Common myeloid progenitor, CD34-positive (primary cell): ENCODE measurements around the gene ZFHX3.

ENCODE experiments used
- CTCF ChIA-PET: fragments of 350-600 bp; sonication (Branson Sonifier 250); formaldehyde crosslinking; loops from one replicate; lab custom pipeline; 2021; ENCODE audit warnings: antibody characterized with exemption; lab: Charles Lee
- POLR2A ChIA-PET: fragments of 350-600 bp; sonication (Branson Sonifier 250); formaldehyde crosslinking; loops from one replicate; lab custom pipeline; 2021; ENCODE audit warnings: antibody characterized with exemption; lab: Charles Lee
- DNase-seq, 3 donors: peaks; one replicate each; pipeline versions ENCODE4 v3.0.0 to v3.0.0-alpha.2; 2013
- H3K27ac ChIP-seq, 2 experiments: 1 replicate in 1 of 2; 2 replicates in 1 of 2; pipeline ENCODE4 v1.7.0; 2013; ENCODE audit warnings: inconsistent platforms in 2 of 2, low read length in 2 of 2, mild to moderate bottlenecking in 2 of 2, low read depth in 1 of 2, moderate library complexity in 1 of 2; ENCODE audit not compliant: severe bottlenecking in 2 of 2, insufficient read depth in 1 of 2, poor library complexity in 1 of 2
- H3K27me3 ChIP-seq, 5 experiments: replicated peaks in 2 of 5; 1 replicate in 3 of 5; 2 replicates in 2 of 5; pipeline versions ENCODE4 v1.6.1 to v1.7.0; 2013; ENCODE audit warnings: low read length in 4 of 5, mild to moderate bottlenecking in 2 of 5, moderate library complexity in 2 of 5, inconsistent platforms in 1 of 5; ENCODE audit not compliant: insufficient read depth in 5 of 5, control insufficient read depth in 4 of 5
- H3K36me3 ChIP-seq, 4 experiments: 1 replicate in 2 of 4; 2 replicates in 2 of 4; pipeline versions ENCODE4 v1.6.1 to v1.7.0; 2013; ENCODE audit warnings: low read length in 3 of 4, control low read depth in 1 of 4, mild to moderate bottlenecking in 1 of 4; ENCODE audit not compliant: control insufficient read depth in 4 of 4, insufficient read depth in 4 of 4
- H3K4me1 ChIP-seq, 4 experiments: 1 replicate in 3 of 4; 2 replicates in 1 of 4; pipeline versions ENCODE4 v1.6.1 to v1.7.1; 2013; ENCODE audit warnings: low read length in 3 of 4, mild to moderate bottlenecking in 3 of 4, control low read depth in 1 of 4, inconsistent platforms in 1 of 4, moderate library complexity in 1 of 4; ENCODE audit not compliant: control insufficient read depth in 4 of 4, insufficient read depth in 4 of 4; ENCODE audit errors: control extremely low read depth in 1 of 4
- H3K4me3 ChIP-seq, 7 experiments: 1 replicate in 4 of 7; 2 replicates in 3 of 7; pipeline versions ENCODE4 v1.5.1 to v1.7.0; 2013; ENCODE audit warnings: mild to moderate bottlenecking in 7 of 7, low read length in 6 of 7, moderate library complexity in 6 of 7, inconsistent platforms in 2 of 7, low read depth in 2 of 7, control low read depth in 1 of 7; ENCODE audit not compliant: insufficient read depth in 4 of 7, control insufficient read depth in 1 of 7; ENCODE audit errors: extremely low read depth in 1 of 7
- H3K9me3 ChIP-seq, 5 experiments: 1 replicate in 4 of 5; 2 replicates in 1 of 5; pipeline versions ENCODE4 v1.6.1 to v1.7.1; 2013; ENCODE audit warnings: low read length in 4 of 5, mild to moderate bottlenecking in 2 of 5, inconsistent platforms in 1 of 5, low read depth in 1 of 5, moderate library complexity in 1 of 5; ENCODE audit not compliant: control insufficient read depth in 4 of 5, insufficient read depth in 2 of 5; ENCODE audit errors: control extremely low read depth in 1 of 5
- WGBS: methylation state at CpG from one replicate; pipeline ENCODE4 v1.1.5; 2013; ENCODE audit not compliant: insufficient coverage; 5-methylcytosine and 5-hydroxymethylcytosine counted together

Gene ZFHX3

DNA sequence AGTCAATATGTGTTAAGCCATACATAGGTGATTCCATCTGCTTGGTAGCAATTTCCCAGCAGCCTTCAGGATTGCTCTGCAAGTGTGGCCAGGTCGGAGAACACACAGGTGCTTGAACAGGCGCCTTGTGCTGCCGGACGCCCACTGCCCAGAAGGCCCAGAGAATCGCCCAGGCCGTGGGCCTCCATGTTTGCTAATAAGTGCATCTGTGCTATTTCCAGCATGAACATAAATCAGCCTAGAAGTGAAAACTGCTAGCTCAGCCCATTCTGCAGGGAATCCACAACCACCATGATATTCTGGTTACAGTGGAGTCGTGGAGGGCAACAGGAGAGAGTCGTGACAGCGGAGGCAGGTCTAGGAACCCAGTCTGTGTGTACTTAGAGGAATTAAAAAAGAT lies 78.1 kb downstream of the ZFHX3 start:
- no peak for DNase-seq
- ChIA-PET POLR2A (no interaction called here), CTCF (interaction anchor here (1.3 kb wide), 1 partner anchor 13 kb away, joined by 3 read pairs; no protein-coding TSS in a partner anchor)
- Histone ChIP-seq H3K4me1 (peaks cover 0 to 10% (median 2%) of the 10 kb centered on the region in 4 experiments), H3K27me3 (no peaks in the 10 kb centered on the region), H3K9me3 (no peaks in the 10 kb centered on the region), H3K27ac (no peak overlapping the region), H3K36me3 (no peaks in the 10 kb centered on the region), H3K4me3 (no peak overlapping the region)
- 100% methylated on average over 1 of the region's 9 CpGs for WGBS

DNA sequence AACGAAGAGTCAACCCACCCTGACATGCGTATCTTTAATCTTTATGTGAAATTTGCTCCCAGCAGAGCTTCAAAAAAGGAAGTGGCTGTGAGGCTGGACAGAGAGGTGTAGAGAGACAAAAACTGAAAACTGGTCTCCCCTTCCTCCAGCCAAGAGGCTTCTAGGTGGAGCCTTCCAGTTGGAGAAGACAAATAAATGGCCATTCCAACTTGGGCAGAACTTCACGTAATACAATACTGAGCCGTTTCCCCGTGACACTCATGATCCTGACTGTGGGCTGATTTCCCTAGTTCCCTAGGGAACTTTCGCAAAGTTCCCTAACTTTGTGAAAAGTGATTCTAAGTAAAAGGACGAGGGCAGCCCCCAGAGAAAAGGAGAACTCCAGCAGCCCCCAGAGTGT lies 78.8 kb downstream of the ZFHX3 start:
- Histone ChIP-seq H3K27ac (no peak overlapping the region), H3K27me3 (no peaks in the 10 kb centered on the region), H3K4me3 (no peak overlapping the region), H3K36me3 (no peaks in the 10 kb centered on the region), H3K4me1 (peaks cover 0 to 10% (median 2%) of the 10 kb centered on the region in 4 experiments), H3K9me3 (no peaks in the 10 kb centered on the region)
- ChIA-PET POLR2A (no interaction called here), CTCF (no interaction called here)
- peak in 1 of 3 donors; percentile 4 for DNase-seq
- WGBS, result 80% methylated on average over 6 of the region's 7 CpGs

DNA sequence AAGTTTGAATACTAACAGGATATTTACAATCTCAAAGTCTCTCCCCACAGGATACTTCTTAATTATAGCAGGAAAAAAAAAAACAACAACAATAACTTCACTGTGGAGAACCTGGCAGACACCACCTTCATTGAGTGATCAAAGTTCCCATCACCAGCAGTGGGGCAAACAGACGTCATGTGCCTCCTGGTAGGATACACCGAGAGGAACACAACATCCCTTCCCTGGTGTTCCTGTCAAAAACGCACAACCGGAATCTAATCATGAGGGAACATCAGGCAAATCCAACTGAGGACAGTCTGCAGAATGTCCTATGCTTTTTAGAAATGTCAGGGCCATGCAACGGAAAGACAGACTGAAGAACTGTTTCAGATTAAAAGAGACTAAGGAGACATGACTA lies 80.0 kb downstream of the ZFHX3 start:
- ChIA-PET POLR2A (no interaction called here), CTCF (no interaction called here)
- peaks cover 0 to 10% (median 2%) of the 10 kb centered on the region in 4 experiments for H3K4me1 ChIP-seq

DNA sequence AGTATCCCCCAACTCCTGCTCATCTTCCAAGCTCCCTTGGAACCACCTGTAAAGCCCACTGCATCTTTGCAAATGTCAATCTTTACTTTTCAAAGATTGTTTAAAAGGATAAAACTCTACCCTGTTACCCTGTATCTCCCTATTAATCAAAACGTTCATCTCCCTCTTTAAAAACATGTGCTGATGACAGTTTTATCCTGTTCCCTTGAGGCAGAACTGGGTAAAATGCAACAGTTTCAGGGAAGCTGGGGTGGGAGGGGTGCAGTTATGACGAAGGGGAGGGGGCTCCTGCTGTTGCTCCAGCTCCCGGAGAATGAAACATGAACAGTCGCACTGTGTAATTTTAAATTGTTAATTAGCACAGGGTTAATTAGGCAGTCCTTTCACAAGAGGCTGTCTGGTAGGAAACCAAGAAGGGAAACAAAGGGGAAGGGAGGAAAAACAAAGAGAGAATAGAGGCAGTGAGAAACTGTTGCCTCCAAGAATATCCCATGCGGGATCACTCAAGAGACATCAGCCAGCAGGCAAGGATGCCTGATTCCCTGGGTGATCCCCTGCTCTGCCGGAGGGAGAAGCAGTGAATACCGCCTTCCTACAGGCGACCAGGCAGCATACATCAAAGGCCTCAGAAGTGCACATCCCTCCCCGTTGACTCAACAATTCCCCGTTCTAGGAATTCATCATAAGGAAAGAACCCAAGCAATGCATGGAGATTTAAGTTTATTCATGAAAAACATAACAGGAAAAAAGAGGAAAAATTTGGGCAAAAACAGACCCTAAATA lies 84.2 kb downstream of the ZFHX3 start:
- ChIA-PET POLR2A (no interaction called here), CTCF (interaction anchor here (1.5 to 2.3 kb wide), 3 partner anchors 12 to 30 kb away, joined by 3 to 8 read pairs (median 3); no protein-coding TSS in a partner anchor)
- 98% methylated on average over 7 of the region's 10 CpGs for WGBS

More for the DNA sequence above, 80.0 kb downstream of the ZFHX3 start:
- Histone ChIP-seq H3K9me3 (no peaks in the 10 kb centered on the region), H3K36me3 (no peaks in the 10 kb centered on the region), H3K27me3 (no peaks in the 10 kb centered on the region), H3K4me3 (no peak overlapping the region), H3K27ac (no peak overlapping the region)
- WGBS, result 99% methylated on average over 5 of the region's 5 CpGs
- no peak for DNase-seq

DNA sequence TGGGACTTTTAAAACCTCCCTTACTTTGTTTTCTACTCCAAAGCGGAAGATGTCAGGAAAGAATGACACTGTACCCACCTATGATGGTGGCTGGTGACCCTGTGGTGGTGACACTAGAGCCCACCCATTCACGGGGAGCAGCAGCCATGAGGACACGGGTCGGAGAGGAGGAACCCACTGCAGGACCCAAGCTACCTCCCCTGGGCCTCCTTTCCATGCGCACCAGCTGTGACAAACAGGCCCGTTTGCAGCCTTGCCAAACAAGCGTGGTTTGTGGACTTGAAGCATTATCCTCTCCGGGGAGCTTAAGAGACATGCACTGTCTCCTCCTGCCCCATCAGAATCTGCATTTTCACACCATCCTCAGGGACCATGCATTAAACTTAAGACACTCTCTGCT lies 85.6 kb downstream of the ZFHX3 start:
- Histone ChIP-seq H3K27ac (no peak overlapping the region), H3K9me3 (no peaks in the 10 kb centered on the region), H3K4me3 (no peak overlapping the region), H3K27me3 (no peaks in the 10 kb centered on the region), H3K36me3 (peaks cover under 1 to 17% (median 9%) of the 10 kb centered on the region in 4 experiments), H3K4me1 (no peaks in the 10 kb centered on the region)
- ChIA-PET CTCF (interaction anchor here (0.7 to 2.3 kb wide), 6 partner anchors 13 to 130 kb away, joined by 3 to 9 read pairs (median 4); no protein-coding TSS in a partner anchor), POLR2A (no interaction called here)
- no peak for DNase-seq
- WGBS, result 100% methylated on average over 6 of the region's 8 CpGs

More for the DNA sequence above, 84.2 kb downstream of the ZFHX3 start:
- Histone ChIP-seq H3K9me3 (no peaks in the 10 kb centered on the region), H3K27ac (no peak overlapping the region), H3K27me3 (no peaks in the 10 kb centered on the region), H3K36me3 (peaks cover 0 to 8% (median 4%) of the 10 kb centered on the region in 4 experiments), H3K4me1 (no peaks in the 10 kb centered on the region), H3K4me3 (no peak overlapping the region)
- no peak for DNase-seq

DNA sequence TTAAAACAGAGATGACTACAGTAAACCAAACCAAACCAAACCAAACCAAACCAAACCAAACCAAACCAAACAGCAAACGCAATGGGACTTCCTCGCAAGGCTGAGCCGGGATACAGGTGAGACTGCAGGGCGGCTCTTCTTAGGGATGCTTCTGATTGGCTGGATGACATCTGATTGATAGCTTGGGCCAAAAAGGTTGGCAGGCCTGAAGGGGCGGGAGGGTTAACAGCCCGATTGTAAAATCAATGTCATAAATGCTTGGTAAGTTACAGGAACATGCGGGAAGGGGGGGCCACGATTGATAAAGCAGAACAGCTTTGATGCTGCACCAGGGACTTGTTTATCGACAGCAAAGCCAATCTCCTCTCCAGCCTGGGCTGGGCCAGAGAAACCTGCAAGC lies 86.1 kb downstream of the ZFHX3 start:
- ChIA-PET POLR2A (no interaction called here), CTCF (interaction anchor here (0.7 to 2.3 kb wide), 11 partner anchors 9 to 463 kb away, joined by 3 to 9 read pairs (median 3); no protein-coding TSS in a partner anchor)
- no peaks in the 10 kb centered on the region for H3K4me1 ChIP-seq
- 97% methylated on average over 7 of the region's 9 CpGs for WGBS
- H3K27ac ChIP-seq, result no peak overlapping the region
- no peaks in the 10 kb centered on the region for H3K27me3 ChIP-seq
- no peak overlapping the region for H3K4me3 ChIP-seq
- no peak for DNase-seq
- peaks cover 2 to 19% (median 10%) of the 10 kb centered on the region in 4 experiments for H3K36me3 ChIP-seq
- no peaks in the 10 kb centered on the region for H3K9me3 ChIP-seq
